Suppressor macrophage treated with lipopolysaccharide for 1 hour (primary cell): Measurements from ENCODE around the gene CIB1.

Experiments
- DNase-seq, 3 donors: peaks; one replicate each; pipeline ENCODE4 v3.0.0-alpha.2; 2020 to 2022

Gene CIB1

GRCh38 chr15:90213818-90214204, 19.9 kb downstream of the CIB1 start:
- DNase-seq = no peak

- no peak for DNase-seq
Observed at GRCh38 chr15:90213122-90213817, 20.5 kb downstream of the CIB1 start.

- no peak for DNase-seq
Observed at GRCh38 chr15:90212221-90213098, 21.3 kb downstream of the CIB1 start.

- DNase-seq = peak; percentile 45 to 54 (median 47)
Observed at GRCh38 chr15:90211440-90212143, 22.1 kb downstream of the CIB1 start.

GRCh38 chr15:90211009-90211408, 22.7 kb downstream of the CIB1 start:
- DNase-seq = no peak

- DNase-seq = no peak
Observed at GRCh38 chr15:90210593-90210992, 23.1 kb downstream of the CIB1 start.

- DNase-seq = peak; percentile 45 to 76 (median 52)
Observed at GRCh38 chr15:90209591-90209990, 24.1 kb downstream of the CIB1 start.

- no peak for DNase-seq
Observed at GRCh38 chr15:90208356-90208755, 25.4 kb downstream of the CIB1 start.

- DNase-seq = no peak
Observed at GRCh38 chr15:90207252-90207651, 26.5 kb downstream of the CIB1 start.

GRCh38 chr15:90205886-90206285, 27.9 kb downstream of the CIB1 start:
- DNase-seq = peak in 2 of 3 donors; percentile 30 to 57

GRCh38 chr15:90205050-90205848, 28.5 kb downstream of the CIB1 start:
- DNase-seq = no peak

- DNase-seq = no peak
Observed at GRCh38 chr15:90203922-90204321, 29.8 kb downstream of the CIB1 start.

GRCh38 chr15:90203473-90203872, 30.3 kb downstream of the CIB1 start:
- DNase-seq = no peak

- DNase-seq = no peak
Observed at GRCh38 chr15:90202929-90203328, 30.8 kb downstream of the CIB1 start.

GRCh38 chr15:90201944-90202375, 31.8 kb downstream of the CIB1 start:
- peak in 1 of 3 donors; percentile 10 for DNase-seq

GRCh38 chr15:90201130-90201943, 32.4 kb downstream of the CIB1 start, which contains the start of gene SEMA4B:
TSS of gene SEMA4B (plus strand) at chr15:90201330. CDS start at chr15:90201579, 249 bp downstream.
- peak; percentile 78 to 93 (median 81) for DNase-seq

- DNase-seq = no peak
Observed at GRCh38 chr15:90200534-90201129, 33.1 kb downstream of the CIB1 start.

GRCh38 chr15:90194655-90195054, 39.1 kb downstream of the CIB1 start:
- no peak for DNase-seq

- DNase-seq = peak; percentile 66 to 70 (median 69)
Observed at GRCh38 chr15:90192961-90193786, 40.6 kb downstream of the CIB1 start.
